Measurements from ENCODE around the gene ZNF564. TPM values are rescaled to one million over a fixed set of nuclear protein-coding genes. Genes with fewer than 3 reads are reported as not detected.

Gene ZNF564
- total RNA-seq, 1 donor from 2014 or later: 11.5 TPM

- H3K9me3 ChIP-seq (ENCODE audit: insufficient read depth, low read depth, low read length): peaks cover 4% of the 10 kb centered on the region
- no peaks in the 10 kb centered on the region for H3K27me3 ChIP-seq (ENCODE audit: insufficient read depth, low read length)
- peaks cover 33% of the 10 kb centered on the region for H4K20me1 ChIP-seq (ENCODE audit: insufficient read depth, low read length)
- no peak overlapping the region for H3K9ac ChIP-seq (ENCODE audit: low read length)
- DNase-seq (ENCODE audit: low read depth) (peak; percentile 22), FAIRE-seq (no peak)
- H3K27me3 Mint-ChIP-seq (ENCODE audit: low read depth, unreplicated experiment): no peaks in the 10 kb centered on the region
- peak overlapping the region; percentile 14 for H3K4me3 ChIP-seq (ENCODE audit: insufficient read depth, low read depth, low read length)
- no peak overlapping the region for H3K27ac Mint-ChIP-seq (ENCODE audit: unreplicated experiment)
- no peak overlapping the region for H3K4me3 Mint-ChIP-seq (ENCODE audit: unreplicated experiment)
- H3K36me3 ChIP-seq (ENCODE audit: insufficient read depth, low read length): peaks cover 2% of the 10 kb centered on the region
- H3K4me1 Mint-ChIP-seq (ENCODE audit: low read depth, unreplicated experiment): peaks cover 13% of the 10 kb centered on the region
- peak overlapping the region; percentile 60 for H3K4me2 ChIP-seq (ENCODE audit: low read length)
- peaks cover 35% of the 10 kb centered on the region for H3K9me3 Mint-ChIP-seq (ENCODE audit: unreplicated experiment)
- H3K4me1 ChIP-seq (ENCODE audit: insufficient read depth, low read length): peaks cover 11% of the 10 kb centered on the region
- H3K79me2 ChIP-seq (ENCODE audit: insufficient read depth, low read length): peaks cover 76% of the 10 kb centered on the region
- H3K36me3 Mint-ChIP-seq (ENCODE audit: low read depth, unreplicated experiment): peaks cover 51% of the 10 kb centered on the region
- H3K27ac ChIP-seq (ENCODE audit: low read depth, low read length): no peak overlapping the region
- TF ChIP-seq, protein P1, sequence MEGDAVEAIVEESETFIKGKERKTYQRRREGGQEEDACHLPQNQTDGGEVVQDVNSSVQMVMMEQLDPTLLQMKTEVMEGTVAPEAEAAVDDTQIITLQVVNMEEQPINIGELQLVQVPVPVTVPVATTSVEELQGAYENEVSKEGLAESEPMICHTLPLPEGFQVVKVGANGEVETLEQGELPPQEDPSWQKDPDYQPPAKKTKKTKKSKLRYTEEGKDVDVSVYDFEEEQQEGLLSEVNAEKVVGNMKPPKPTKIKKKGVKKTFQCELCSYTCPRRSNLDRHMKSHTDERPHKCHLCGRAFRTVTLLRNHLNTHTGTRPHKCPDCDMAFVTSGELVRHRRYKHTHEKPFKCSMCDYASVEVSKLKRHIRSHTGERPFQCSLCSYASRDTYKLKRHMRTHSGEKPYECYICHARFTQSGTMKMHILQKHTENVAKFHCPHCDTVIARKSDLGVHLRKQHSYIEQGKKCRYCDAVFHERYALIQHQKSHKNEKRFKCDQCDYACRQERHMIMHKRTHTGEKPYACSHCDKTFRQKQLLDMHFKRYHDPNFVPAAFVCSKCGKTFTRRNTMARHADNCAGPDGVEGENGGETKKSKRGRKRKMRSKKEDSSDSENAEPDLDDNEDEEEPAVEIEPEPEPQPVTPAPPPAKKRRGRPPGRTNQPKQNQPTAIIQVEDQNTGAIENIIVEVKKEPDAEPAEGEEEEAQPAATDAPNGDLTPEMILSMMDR (IDR thresholded peaks at IDR 0.05; ENCODE audit: insufficient read depth, low read depth, low read length): no peak
- no peak for TF ChIP-seq EZH2 (IDR thresholded peaks at IDR 0.05; ENCODE audit: insufficient read depth, low read length)
- no peak overlapping the region for H2AFZ ChIP-seq (ENCODE audit: low read depth, low read length)
These were observed 7.4 kb downstream of the ZNF564 start for GRCh38 chr19:12543855-12544254.

GRCh38 chr19:12527034-12527836, 24.0 kb downstream of the ZNF564 start:
- Mint-ChIP-seq H3K9me3 (ENCODE audit: unreplicated experiment) (peaks cover 93% of the 10 kb centered on the region), H3K4me1 (ENCODE audit: low read depth, unreplicated experiment) (no peaks in the 10 kb centered on the region), H3K27ac (ENCODE audit: unreplicated experiment) (no peak overlapping the region), H3K27me3 (ENCODE audit: low read depth, unreplicated experiment) (no peaks in the 10 kb centered on the region), H3K36me3 (ENCODE audit: low read depth, unreplicated experiment) (peaks cover 93% of the 10 kb centered on the region), H3K4me3 (ENCODE audit: unreplicated experiment) (no peak overlapping the region)
- no peak overlapping the region for H3K9ac ChIP-seq (ENCODE audit: low read length)
- no peak overlapping the region for H2AFZ ChIP-seq (ENCODE audit: low read depth, low read length)
- H3K79me2 ChIP-seq (ENCODE audit: insufficient read depth, low read length): peaks cover 21% of the 10 kb centered on the region
- H3K4me3 ChIP-seq (ENCODE audit: insufficient read depth, low read depth, low read length): no peak overlapping the region
- DNase-seq (ENCODE audit: low read depth) (peak; percentile 45), FAIRE-seq (no peak)
- peaks cover 33% of the 10 kb centered on the region for H3K36me3 ChIP-seq (ENCODE audit: insufficient read depth, low read length)
- H3K4me2 ChIP-seq (ENCODE audit: low read length): no peak overlapping the region
- H4K20me1 ChIP-seq (ENCODE audit: insufficient read depth, low read length): peaks cover 6% of the 10 kb centered on the region
- no peaks in the 10 kb centered on the region for H3K4me1 ChIP-seq (ENCODE audit: insufficient read depth, low read length)
- TF ChIP-seq, protein P1 (IDR thresholded peaks at IDR 0.05; ENCODE audit: insufficient read depth, low read depth, low read length): no peak
- no peak for TF ChIP-seq EZH2 (IDR thresholded peaks at IDR 0.05; ENCODE audit: insufficient read depth, low read length)
- H3K27me3 ChIP-seq (ENCODE audit: insufficient read depth, low read length): no peaks in the 10 kb centered on the region
- H3K9me3 ChIP-seq (ENCODE audit: insufficient read depth, low read depth, low read length): peaks cover 73% of the 10 kb centered on the region
- H3K27ac ChIP-seq (ENCODE audit: low read depth, low read length): no peak overlapping the region

GRCh38 chr19:12526542-12526941, 24.7 kb downstream of the ZNF564 start:
- H3K9me3 Mint-ChIP-seq (ENCODE audit: unreplicated experiment): peaks cover 97% of the 10 kb centered on the region
- Histone ChIP-seq H4K20me1 (ENCODE audit: insufficient read depth, low read length) (peaks cover 6% of the 10 kb centered on the region), H3K79me2 (ENCODE audit: insufficient read depth, low read length) (peaks cover 16% of the 10 kb centered on the region), H3K27ac (ENCODE audit: low read depth, low read length) (no peak overlapping the region), H3K9ac (ENCODE audit: low read length) (no peak overlapping the region), H3K9me3 (ENCODE audit: insufficient read depth, low read depth, low read length) (peaks cover 80% of the 10 kb centered on the region), H3K27me3 (ENCODE audit: insufficient read depth, low read length) (no peaks in the 10 kb centered on the region), H3K4me3 (ENCODE audit: insufficient read depth, low read depth, low read length) (peak overlapping the region; percentile 14), H3K36me3 (ENCODE audit: insufficient read depth, low read length) (peaks cover 33% of the 10 kb centered on the region), H3K4me2 (ENCODE audit: low read length) (no peak overlapping the region), H2AFZ (ENCODE audit: low read depth, low read length) (no peak overlapping the region), H3K4me1 (ENCODE audit: insufficient read depth, low read length) (no peaks in the 10 kb centered on the region)
- H3K27ac Mint-ChIP-seq (ENCODE audit: unreplicated experiment): no peak overlapping the region
- TF ChIP-seq, protein P1 (IDR thresholded peaks at IDR 0.05; ENCODE audit: insufficient read depth, low read depth, low read length): no peak
- TF ChIP-seq EZH2 (IDR thresholded peaks at IDR 0.05; ENCODE audit: insufficient read depth, low read length): no peak
- H3K4me3 Mint-ChIP-seq (ENCODE audit: unreplicated experiment): no peak overlapping the region
- FAIRE-seq (no peak), DNase-seq (ENCODE audit: low read depth) (no peak)
- H3K4me1 Mint-ChIP-seq (ENCODE audit: low read depth, unreplicated experiment): no peaks in the 10 kb centered on the region
- H3K36me3 Mint-ChIP-seq (ENCODE audit: low read depth, unreplicated experiment): peaks cover 95% of the 10 kb centered on the region
- no peaks in the 10 kb centered on the region for H3K27me3 Mint-ChIP-seq (ENCODE audit: low read depth, unreplicated experiment)
